HG02759 (cell line): Measurements from ENCODE around the gene STON1.
"Not testable (repeated sequence)": the region's sequence is repeated elsewhere in the genome, so short reads cannot be mapped to it uniquely, and the experiment has no call there.

Experiments
- ATAC-seq: cut with Tn5 transposase; IDR thresholded peaks from one replicate; pipeline ENCODE4 v1.9.1; 2021; ENCODE audit warnings: mild to moderate bottlenecking, moderate library complexity; ENCODE audit not compliant: unreplicated experiment

Gene STON1

GRCh38 chr2:48530033-48530811 is at the start of gene STON1:
TSS of gene STON1 (plus strand) at chr2:48530154. CDS start at chr2:48580634, 50,480 bp downstream.
- ATAC-seq, result peak; percentile 66

GRCh38 chr2:48480526-48480925 is 49.4 kb upstream of the STON1 start:
- ATAC-seq, result no peak

GRCh38 chr2:48482313-48482712 is 47.6 kb upstream of the STON1 start:
- ATAC-seq, result no peak

GRCh38 chr2:48482769-48483168 is 47.2 kb upstream of the STON1 start:
- no peak for ATAC-seq

- ATAC-seq, result no peak
These were observed 46.4 kb upstream of the STON1 start for GRCh38 chr2:48483506-48483905.

- ATAC-seq, result no peak
These were observed 46.0 kb upstream of the STON1 start for GRCh38 chr2:48483916-48484315.

GRCh38 chr2:48488545-48488944 is 41.4 kb upstream of the STON1 start:
- no peak for ATAC-seq

- ATAC-seq, result no peak
These were observed 33.1 kb upstream of the STON1 start for GRCh38 chr2:48496849-48497248.

GRCh38 chr2:48504647-48505327 is 25.2 kb upstream of the STON1 start:
- ATAC-seq, result no peak

GRCh38 chr2:48507111-48507510 is 22.8 kb upstream of the STON1 start:
- ATAC-seq, result no peak

GRCh38 chr2:48508461-48509124 is 21.4 kb upstream of the STON1 start:
- ATAC-seq, result no peak

- no peak for ATAC-seq
These were observed 19.6 kb upstream of the STON1 start for GRCh38 chr2:48510329-48510728.

- ATAC-seq, result no peak
These were observed 18.0 kb upstream of the STON1 start for GRCh38 chr2:48511849-48512470.

GRCh38 chr2:48512571-48512970 is 17.4 kb upstream of the STON1 start:
- no peak for ATAC-seq

GRCh38 chr2:48514348-48515003 is 15.5 kb upstream of the STON1 start:
- no peak for ATAC-seq

- ATAC-seq, result no peak
These were observed 14.4 kb upstream of the STON1 start for GRCh38 chr2:48515513-48515985.

- no peak for ATAC-seq
These were observed 10.4 kb upstream of the STON1 start for GRCh38 chr2:48519593-48519992.

GRCh38 chr2:48524756-48525155 is 5.2 kb upstream of the STON1 start:
- ATAC-seq, result not testable (repeated sequence)

- no peak for ATAC-seq
These were observed 4.5 kb upstream of the STON1 start for GRCh38 chr2:48525269-48525943.

- no peak for ATAC-seq
These were observed 2.6 kb upstream of the STON1 start for GRCh38 chr2:48527226-48527885.
